ENCODE results near the gene TBC1D8.
"Not testable (repeated sequence)": the region's sequence is repeated elsewhere in the genome, so short reads cannot be mapped to it uniquely, and the experiment has no call there.

Gene TBC1D8

GRCh38 chr2:101052147-101052546 is 99.0 kb downstream of the TBC1D8 start:
- H3K27ac Mint-ChIP-seq = no peak overlapping the region
- H3K36me3 Mint-ChIP-seq (ENCODE audit: low read depth) = no peaks in the 10 kb centered on the region
- no peak overlapping the region for H3K4me3 Mint-ChIP-seq
- no peaks in the 10 kb centered on the region for H3K9me3 Mint-ChIP-seq
- no peaks in the 10 kb centered on the region for H3K4me1 Mint-ChIP-seq (ENCODE audit: low read depth)
- H3K27me3 Mint-ChIP-seq = no peaks in the 10 kb centered on the region

GRCh38 chr2:101050886-101051285 is 100.3 kb downstream of the TBC1D8 start:
- not testable (repeated sequence) for H3K4me3 Mint-ChIP-seq; H3K9me3 Mint-ChIP-seq; H3K4me1 Mint-ChIP-seq (ENCODE audit: low read depth); H3K27ac Mint-ChIP-seq; H3K36me3 Mint-ChIP-seq (ENCODE audit: low read depth); H3K27me3 Mint-ChIP-seq

GRCh38 chr2:101048756-101049155 is 102.4 kb downstream of the TBC1D8 start:
- Mint-ChIP-seq H3K27me3 (no peaks in the 10 kb centered on the region), H3K27ac (no peak overlapping the region), H3K36me3 (ENCODE audit: low read depth) (no peaks in the 10 kb centered on the region), H3K4me3 (no peak overlapping the region), H3K9me3 (no peaks in the 10 kb centered on the region), H3K4me1 (ENCODE audit: low read depth) (no peaks in the 10 kb centered on the region)

DNA sequence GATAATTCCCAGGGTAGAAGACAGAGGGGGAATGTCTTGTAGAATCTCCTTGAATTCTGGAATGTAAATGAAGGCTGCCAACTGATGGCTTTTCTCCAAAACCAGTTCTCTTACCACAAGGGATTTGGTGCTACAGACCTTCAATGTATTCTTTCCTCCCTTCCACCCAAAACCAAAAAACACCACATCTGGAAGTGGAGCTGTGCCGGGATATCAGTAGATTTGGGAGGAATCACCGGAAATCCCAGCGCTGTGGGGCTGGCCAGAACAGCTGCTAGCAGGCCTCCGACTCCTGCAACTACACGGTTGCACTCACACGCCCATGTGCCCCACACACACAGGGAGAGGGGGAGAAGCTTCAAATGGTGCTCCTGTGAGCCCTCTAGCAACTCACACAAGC is 103.4 kb downstream of the TBC1D8 start:
- H3K4me3 Mint-ChIP-seq = no peak overlapping the region
- H3K4me1 Mint-ChIP-seq (ENCODE audit: low read depth) = no peaks in the 10 kb centered on the region
- no peak overlapping the region for H3K27ac Mint-ChIP-seq
- no peaks in the 10 kb centered on the region for H3K9me3 Mint-ChIP-seq
- H3K27me3 Mint-ChIP-seq = no peaks in the 10 kb centered on the region
- H3K36me3 Mint-ChIP-seq (ENCODE audit: low read depth) = no peaks in the 10 kb centered on the region

DNA sequence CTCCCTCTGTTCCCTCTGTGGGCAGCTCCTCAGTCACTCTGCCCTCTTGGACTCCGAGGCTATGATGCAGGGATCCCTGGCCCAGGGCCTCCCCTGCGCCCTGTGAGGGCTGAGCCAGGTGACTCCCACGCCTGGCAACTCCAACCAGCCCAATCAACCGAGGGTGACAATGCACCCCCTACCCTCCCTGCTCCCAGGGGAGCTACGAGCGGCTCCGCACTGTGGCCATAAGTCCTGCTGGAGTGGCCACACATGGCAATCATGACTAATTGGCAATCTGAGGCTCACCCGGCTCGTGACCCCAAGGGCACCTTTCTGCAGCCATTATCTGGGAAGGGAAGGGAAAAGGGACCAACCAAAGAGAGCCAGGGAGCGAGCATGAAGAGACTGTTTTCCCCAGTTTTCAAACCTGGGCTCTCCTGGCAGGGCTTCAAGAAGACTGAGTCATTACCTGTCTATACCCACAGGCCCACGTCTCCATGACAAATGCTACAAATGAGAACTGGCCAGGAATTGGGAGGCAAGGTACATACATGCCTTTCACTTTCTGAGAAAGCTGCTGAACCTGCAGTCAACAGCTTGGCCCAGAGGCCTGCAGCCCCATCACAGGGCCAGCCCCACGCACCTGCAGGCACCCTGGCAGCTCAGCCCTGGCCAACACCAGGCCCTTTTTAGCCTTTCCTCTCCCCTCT is 104.0 kb downstream of the TBC1D8 start:
- Mint-ChIP-seq H3K27ac (no peak overlapping the region), H3K4me1 (ENCODE audit: low read depth) (no peaks in the 10 kb centered on the region), H3K36me3 (ENCODE audit: low read depth) (no peaks in the 10 kb centered on the region), H3K4me3 (no peak overlapping the region), H3K27me3 (no peaks in the 10 kb centered on the region), H3K9me3 (no peaks in the 10 kb centered on the region)

GRCh38 chr2:101045330-101045729 is 105.9 kb downstream of the TBC1D8 start:
- no peaks in the 10 kb centered on the region for H3K9me3 Mint-ChIP-seq
- no peaks in the 10 kb centered on the region for H3K36me3 Mint-ChIP-seq (ENCODE audit: low read depth)
- H3K4me3 Mint-ChIP-seq = no peak overlapping the region
- H3K27ac Mint-ChIP-seq = no peak overlapping the region
- H3K4me1 Mint-ChIP-seq (ENCODE audit: low read depth) = no peaks in the 10 kb centered on the region
- no peaks in the 10 kb centered on the region for H3K27me3 Mint-ChIP-seq

GRCh38 chr2:101041413-101041812 is 109.8 kb downstream of the TBC1D8 start:
- no peaks in the 10 kb centered on the region for H3K9me3 Mint-ChIP-seq
- no peak overlapping the region for H3K27ac Mint-ChIP-seq
- no peaks in the 10 kb centered on the region for H3K36me3 Mint-ChIP-seq (ENCODE audit: low read depth)
- no peaks in the 10 kb centered on the region for H3K27me3 Mint-ChIP-seq
- no peak overlapping the region for H3K4me3 Mint-ChIP-seq
- H3K4me1 Mint-ChIP-seq (ENCODE audit: low read depth) = no peaks in the 10 kb centered on the region

DNA sequence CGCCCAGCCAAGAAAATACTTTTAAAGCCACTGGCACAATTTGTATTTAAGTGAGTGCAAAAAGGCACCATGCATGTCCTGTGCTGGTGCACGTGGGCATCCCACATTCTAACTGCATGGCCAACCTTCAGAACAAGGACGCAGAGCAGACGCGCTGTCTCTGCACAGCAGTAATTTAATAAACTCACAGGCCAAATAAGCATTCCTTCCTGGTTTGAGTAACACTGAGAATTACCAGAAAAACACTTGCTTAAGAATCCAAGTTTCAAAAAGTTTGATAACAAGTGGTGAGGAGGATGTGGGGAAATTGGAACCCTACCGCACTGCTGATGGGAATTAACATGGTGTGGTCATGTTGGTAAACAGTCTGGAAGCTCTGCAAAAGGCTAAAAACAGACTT is 110.4 kb downstream of the TBC1D8 start:
- H3K36me3 Mint-ChIP-seq (ENCODE audit: low read depth) = no peaks in the 10 kb centered on the region
- H3K4me3 Mint-ChIP-seq = no peak overlapping the region
- H3K27ac Mint-ChIP-seq = no peak overlapping the region

DNA sequence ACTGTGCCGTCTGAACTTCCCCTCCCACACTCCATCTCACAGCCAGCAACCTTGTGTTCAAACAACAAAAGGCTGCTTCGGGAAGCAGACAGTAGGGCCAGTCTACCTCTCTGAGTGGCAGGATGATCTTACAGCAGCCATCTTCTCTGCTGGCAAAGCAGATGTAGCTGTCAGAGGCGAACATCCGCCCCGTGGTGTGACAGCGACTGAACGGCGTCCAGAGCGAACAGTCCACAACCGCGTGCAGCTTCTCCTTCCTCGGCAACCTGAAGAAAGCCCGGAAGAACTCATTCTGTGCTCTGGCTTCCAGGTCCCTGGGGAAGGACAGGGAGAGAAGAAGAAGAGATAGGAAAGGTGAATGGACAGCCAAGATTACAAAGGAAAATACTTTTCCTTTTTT is 111.1 kb downstream of the TBC1D8 start:
- no peak overlapping the region for H3K27ac Mint-ChIP-seq
- no peak overlapping the region for H3K4me3 Mint-ChIP-seq
- H3K9me3 Mint-ChIP-seq = no peaks in the 10 kb centered on the region
- no peaks in the 10 kb centered on the region for H3K36me3 Mint-ChIP-seq (ENCODE audit: low read depth)
- H3K4me1 Mint-ChIP-seq (ENCODE audit: low read depth) = no peaks in the 10 kb centered on the region
- no peaks in the 10 kb centered on the region for H3K27me3 Mint-ChIP-seq

More for the DNA sequence above, 110.4 kb downstream of the TBC1D8 start:
- H3K9me3 Mint-ChIP-seq = no peaks in the 10 kb centered on the region
- no peaks in the 10 kb centered on the region for H3K4me1 Mint-ChIP-seq (ENCODE audit: low read depth)
- no peaks in the 10 kb centered on the region for H3K27me3 Mint-ChIP-seq

- no peaks in the 10 kb centered on the region for H3K4me1 Mint-ChIP-seq (ENCODE audit: low read depth)
- no peaks in the 10 kb centered on the region for H3K36me3 Mint-ChIP-seq (ENCODE audit: low read depth)
- no peak overlapping the region for H3K4me3 Mint-ChIP-seq
- H3K27me3 Mint-ChIP-seq = no peaks in the 10 kb centered on the region
- H3K9me3 Mint-ChIP-seq = no peaks in the 10 kb centered on the region
- no peak overlapping the region for H3K27ac Mint-ChIP-seq
These were observed 112.5 kb downstream of the TBC1D8 start for GRCh38 chr2:101038455-101039255.

GRCh38 chr2:101037161-101037755 is 113.9 kb downstream of the TBC1D8 start:
- Mint-ChIP-seq H3K4me3 (no peak overlapping the region), H3K9me3 (no peaks in the 10 kb centered on the region), H3K27ac (no peak overlapping the region), H3K27me3 (peaks cover 3% of the 10 kb centered on the region), H3K4me1 (ENCODE audit: low read depth) (no peaks in the 10 kb centered on the region), H3K36me3 (ENCODE audit: low read depth) (no peaks in the 10 kb centered on the region)

DNA sequence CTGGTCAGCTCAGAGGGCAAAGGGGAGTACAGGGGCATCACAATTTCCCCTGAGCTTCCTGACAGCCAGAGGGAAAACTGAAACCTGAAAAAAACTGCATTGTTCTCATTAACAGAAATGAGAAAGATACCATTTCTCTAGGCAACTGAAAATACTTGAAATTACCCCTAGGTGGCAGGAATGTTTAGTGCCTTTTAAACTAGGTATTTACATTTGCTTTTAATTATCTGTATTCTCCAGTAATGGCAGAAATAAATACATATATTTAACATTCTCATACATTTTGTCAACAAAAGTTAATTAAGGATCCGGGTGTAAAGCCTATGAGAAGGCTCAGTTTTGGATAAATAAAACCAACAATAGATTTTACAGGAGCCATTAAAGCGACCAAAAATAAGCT is 114.6 kb downstream of the TBC1D8 start:
- Mint-ChIP-seq H3K27me3 (peaks cover 3% of the 10 kb centered on the region), H3K9me3 (no peaks in the 10 kb centered on the region), H3K27ac (no peak overlapping the region), H3K4me3 (no peak overlapping the region), H3K4me1 (ENCODE audit: low read depth) (no peaks in the 10 kb centered on the region), H3K36me3 (ENCODE audit: low read depth) (no peaks in the 10 kb centered on the region)

GRCh38 chr2:101032084-101032776 is 119.0 kb downstream of the TBC1D8 start:
- no peak overlapping the region for H3K4me3 Mint-ChIP-seq
- H3K36me3 Mint-ChIP-seq (ENCODE audit: low read depth) = no peaks in the 10 kb centered on the region
- H3K9me3 Mint-ChIP-seq = no peaks in the 10 kb centered on the region
- peaks cover 3% of the 10 kb centered on the region for H3K27me3 Mint-ChIP-seq
- no peak overlapping the region for H3K27ac Mint-ChIP-seq
- H3K4me1 Mint-ChIP-seq (ENCODE audit: low read depth) = no peaks in the 10 kb centered on the region

- no peaks in the 10 kb centered on the region for H3K4me1 Mint-ChIP-seq (ENCODE audit: low read depth)
- no peaks in the 10 kb centered on the region for H3K36me3 Mint-ChIP-seq (ENCODE audit: low read depth)
- no peak overlapping the region for H3K4me3 Mint-ChIP-seq
- H3K27me3 Mint-ChIP-seq = peaks cover 3% of the 10 kb centered on the region
- H3K27ac Mint-ChIP-seq = no peak overlapping the region
- no peaks in the 10 kb centered on the region for H3K9me3 Mint-ChIP-seq
These were observed 120.2 kb downstream of the TBC1D8 start for GRCh38 chr2:101030866-101031554.
